ENCODE measurements around the gene C2CD4D.
A peak's percentile ranks its signal among the peaks of the same experiment; 100 is the strongest.
"Not testable (repeated sequence)": the region's sequence is repeated elsewhere in the genome, so short reads cannot be mapped to it uniquely, and the experiment has no call there.

C2CD4D gene

DNA sequence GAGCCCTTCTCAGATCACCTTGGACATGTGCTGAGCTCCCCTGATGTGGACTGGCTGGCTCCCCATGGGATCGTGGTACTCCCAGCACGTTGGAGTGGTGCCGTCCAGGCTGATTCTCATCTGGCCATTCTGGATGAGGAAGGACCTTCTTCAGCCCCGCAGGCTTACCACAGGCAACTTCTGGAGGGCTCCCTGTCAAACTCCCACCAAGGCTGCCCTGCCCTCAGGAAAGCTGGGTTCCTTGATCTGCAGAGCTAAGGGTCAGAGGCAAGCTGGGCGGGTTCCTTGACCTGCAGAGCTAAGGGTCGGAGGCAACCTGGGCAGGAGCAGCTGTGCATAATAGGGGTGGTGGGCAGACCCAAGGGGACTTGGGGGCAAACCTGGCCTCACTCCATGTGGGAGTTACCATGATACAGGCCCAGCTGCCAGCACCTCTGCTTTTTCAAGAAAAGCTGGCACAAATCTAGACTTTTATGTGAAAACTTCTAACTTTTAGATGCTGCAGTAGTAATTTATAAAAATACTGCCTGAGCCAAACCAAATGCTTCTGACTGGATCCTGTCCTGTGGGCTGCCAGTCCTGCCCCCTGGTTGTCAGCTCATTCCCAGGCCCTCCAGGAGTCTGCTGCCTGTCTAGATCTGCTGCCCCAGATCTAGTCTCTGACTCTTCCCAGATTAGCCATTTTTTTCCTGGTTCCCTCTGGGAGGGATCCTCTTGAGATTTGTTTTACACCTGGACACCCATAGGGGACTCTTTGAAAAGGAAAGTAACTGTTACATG is 19.5 kb upstream of the C2CD4D start:
- DNase-seq (ENCODE audit: low spot score), result no peak

DNA sequence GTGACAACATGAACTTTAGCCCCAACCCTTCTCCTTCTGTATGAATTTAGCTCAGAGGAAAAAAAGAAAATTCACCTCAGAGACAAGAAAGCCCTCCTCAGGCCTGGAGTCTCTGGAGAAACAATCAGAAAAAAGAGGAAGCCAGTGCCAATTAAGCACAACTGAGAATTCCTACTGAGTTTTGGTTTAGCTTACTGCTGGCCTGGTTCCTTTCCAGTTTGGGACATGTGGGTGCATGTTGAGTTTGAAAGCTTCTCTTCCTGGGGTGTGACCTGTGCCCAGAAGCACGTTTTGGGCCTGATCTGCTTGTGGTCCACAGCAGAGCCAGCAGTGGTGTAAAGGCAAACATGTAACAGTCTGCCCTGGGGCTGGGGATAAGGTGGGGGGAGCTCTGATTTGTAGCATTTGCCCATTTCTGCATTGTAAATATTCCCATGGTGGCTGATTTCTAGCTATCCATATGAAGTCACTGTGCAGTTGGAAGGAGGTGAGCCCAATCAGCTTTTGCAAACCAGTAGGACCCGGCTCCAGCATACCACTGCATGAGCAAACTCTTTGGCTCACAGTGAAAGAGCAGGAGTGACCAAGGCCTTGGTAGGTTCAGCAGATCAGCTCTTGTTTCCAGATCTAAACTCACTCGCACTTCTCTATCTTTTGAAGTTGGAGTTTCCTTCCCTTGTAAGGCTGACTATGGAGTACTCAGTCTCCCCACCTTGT is 18.6 kb upstream of the C2CD4D start:
- no peak for DNase-seq (ENCODE audit: low spot score)

DNA sequence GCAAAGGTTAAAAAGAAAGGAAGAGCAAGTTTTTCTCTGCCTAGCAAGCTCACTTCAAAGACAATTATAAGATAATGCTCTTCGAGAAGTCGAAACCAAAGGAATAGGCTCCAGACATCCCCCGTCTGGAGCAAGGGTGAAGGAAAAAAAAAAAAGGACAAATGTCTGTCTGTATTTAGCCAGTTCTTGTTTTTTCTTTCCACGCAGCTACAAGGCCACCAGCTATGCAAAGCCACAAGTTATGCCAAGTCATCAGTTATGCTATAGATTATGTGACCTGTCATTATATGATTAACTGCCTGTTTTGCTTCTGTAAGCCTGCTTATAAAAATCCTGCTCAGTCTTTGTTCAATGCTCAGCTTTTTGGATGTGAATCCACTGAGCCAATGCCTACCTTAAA is 16.3 kb upstream of the C2CD4D start:
- DNase-seq (ENCODE audit: low spot score), result no peak

DNA sequence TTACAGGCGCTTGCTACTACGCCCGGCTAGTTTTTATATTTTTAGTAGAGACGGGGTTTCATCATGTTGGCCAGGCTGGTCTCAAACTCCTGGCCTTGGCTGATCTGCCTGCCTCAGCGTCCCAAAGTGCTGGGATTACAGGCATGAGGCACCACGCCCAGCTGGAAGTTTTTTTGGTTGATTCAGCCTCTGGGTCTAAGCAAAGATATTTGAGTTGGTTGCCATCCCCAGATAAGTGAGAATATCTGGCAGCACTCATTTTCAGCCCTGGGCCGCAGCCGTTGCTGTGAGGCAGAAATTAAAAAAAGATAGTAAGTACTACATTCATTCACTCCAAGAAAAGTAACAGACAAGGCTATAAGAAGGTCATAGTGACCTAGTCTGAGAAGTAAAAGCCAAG is 15.9 kb upstream of the C2CD4D start:
- DNase-seq (ENCODE audit: low spot score), result not testable (repeated sequence)

DNA sequence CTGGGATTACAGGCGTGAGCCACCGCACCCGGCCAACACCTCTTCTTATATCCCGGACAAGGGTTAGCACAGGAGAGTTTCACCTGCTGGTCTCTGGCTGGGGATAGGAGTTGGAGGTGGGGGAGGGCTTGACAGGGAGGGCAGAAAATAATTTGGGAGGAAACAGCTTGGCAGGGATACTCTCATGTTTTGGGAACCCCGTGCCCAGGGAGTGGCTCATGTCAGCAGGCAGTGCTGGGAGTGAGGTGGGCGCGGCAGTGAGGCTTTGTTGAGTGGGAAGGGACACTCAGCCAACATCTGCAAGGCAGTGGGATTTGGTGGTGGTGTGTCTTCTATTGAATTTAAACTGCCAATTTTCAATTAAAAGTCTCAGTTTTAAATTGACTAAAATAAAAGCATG is 15.0 kb upstream of the C2CD4D start:
- no peak for DNase-seq (ENCODE audit: low spot score)

DNA sequence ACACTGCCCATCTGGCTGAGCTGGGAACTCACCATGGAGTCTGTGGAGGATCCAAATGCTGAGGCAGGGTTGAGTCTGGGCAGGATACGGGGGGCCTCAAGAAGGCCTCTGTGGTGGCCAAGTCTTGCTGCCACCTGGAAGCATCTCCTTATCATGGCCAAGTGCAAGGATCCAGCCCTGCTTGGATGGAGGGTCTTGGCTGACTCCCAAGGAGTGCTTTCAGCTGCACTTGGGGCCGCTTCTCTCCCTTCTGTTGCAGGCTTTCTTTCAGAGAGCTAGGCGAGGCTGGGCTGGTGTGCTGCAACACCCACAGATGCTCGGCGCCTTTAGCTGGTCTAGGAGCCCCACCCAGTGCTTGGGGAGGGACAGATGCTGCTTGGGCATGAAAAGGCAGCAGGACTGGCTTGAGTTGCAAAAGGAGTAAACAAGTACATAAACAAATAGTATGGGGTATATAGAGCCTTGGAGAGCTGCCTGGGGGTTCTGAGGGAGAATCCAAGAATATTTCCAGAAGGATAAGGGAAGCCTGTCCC is 13.9 kb upstream of the C2CD4D start, which contains the start of gene THEM5:
THEM5 (minus strand) TSS at position 302 of the 533 bp plus-strand sequence; CDS start at position 155, 147 bp downstream.
- no peak for DNase-seq (ENCODE audit: low spot score)

DNA sequence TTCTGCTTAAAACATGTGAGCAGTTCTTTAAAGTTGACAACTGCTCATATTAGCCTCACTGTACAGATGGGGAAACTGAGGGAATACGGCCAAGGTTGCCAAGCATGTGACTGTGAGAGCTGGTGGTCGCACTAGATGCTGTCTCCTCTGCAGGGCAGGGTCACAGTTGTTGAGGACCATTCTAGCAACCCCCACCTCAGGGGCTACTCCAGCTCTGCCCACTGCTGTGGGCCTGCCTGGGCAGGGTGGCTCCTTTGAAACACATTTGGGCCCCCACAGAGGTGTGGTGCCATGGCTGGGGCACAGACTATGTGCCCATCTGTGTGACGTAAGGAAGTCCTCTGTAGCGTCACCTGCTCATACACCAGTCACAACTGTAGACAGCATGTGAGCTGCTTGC is 13.1 kb upstream of the C2CD4D start:
- peak; percentile 1 for DNase-seq (ENCODE audit: low spot score)

DNA sequence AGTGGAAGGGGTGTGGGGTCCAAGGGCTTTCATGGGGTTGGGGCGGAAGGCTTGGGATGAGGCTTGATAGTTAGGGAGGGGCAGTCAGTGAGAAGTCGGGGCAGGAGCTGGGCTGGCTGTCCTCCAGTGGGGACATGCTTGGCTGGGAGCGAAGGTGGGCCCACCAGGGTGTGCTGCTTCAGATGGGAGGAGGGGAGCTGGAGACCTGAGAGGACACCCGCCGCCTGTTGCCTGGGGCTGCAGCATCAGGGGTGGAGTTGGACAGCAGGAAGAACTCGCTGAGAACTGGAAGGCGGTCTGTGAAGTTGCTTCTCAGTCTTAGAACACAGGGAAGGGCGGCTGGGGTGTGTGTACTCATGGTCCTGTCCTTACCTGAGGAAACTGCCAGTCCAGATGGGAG is 12.3 kb upstream of the C2CD4D start:
- DNase-seq (ENCODE audit: low spot score), result peak; percentile 3

DNA sequence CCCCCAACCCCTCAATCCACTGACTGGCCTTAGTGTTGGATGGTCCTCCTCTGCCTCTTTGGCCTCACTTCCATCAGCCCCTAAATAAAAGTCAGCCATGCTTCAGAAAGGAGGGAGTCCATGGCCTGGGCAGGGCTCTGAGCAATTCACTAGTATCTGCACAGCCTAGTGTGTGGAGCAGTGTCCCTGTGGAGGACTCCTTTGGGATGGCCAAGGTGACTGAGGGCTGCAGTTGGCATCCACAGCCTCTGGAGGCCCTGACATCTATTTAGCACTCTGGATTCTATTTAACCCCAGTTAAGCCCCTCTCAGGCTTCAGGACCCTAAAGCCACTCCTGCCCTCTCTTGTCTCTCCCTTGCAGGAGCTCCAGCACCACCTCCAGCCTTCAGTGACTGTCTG is 10.3 kb upstream of the C2CD4D start:
- DNase-seq (ENCODE audit: low spot score), result no peak

DNA sequence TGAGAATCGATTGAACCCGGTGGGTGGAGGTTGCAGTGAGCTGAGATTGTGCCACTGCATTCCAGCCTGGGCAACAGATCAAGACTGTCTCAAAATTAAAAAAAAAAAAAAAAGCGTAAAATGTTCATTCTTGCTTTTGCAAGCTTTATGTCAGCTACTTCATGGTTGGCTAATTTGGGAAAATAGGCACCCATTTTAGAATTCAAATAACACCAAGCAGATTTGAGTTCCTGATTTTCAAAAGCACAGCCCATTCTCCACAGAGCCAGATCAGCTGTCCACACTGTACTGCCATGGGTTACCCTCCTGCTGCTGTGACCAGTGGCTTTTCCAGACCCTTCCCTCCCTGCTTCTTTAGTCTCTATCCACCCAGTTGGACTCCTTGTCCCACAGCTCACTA is 9.5 kb upstream of the C2CD4D start:
- DNase-seq (ENCODE audit: low spot score), result no peak

DNA sequence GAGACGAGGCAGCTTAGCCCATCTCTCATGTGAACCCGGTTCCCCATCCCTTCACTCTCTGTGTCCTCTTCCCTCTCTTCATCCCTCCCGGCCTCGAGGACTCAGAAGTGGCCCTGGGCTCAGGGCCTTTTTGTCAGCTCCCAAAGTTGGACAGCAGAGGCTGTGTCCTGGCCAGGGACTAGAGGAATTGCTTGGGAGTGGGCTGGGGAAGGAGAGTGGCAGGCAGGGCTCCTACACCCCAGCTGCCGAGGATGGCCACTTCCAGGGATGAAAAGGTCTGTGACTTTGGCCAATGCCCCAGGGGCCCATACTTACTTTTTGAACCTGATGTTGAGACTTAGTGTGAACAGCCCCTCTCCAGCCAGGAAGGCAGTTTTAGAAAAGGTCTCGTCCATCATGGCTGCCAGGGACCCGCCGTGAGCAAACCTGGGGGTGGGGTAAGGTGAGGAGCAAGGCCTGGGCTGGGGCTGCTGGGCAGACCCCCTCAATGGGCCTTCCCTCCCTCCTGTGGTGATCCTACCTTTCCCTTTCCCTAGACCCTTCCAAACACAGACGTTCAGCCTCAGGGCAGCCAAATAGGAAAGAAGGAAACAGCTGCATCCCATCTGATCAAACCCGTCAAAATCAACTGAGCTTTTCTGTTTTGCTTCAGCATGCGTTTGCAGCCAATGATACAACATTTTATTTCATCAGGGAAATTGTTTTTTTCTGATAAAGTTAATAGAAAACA is 8.4 kb upstream of the C2CD4D start:
- DNase-seq (ENCODE audit: low spot score), result no peak

DNA sequence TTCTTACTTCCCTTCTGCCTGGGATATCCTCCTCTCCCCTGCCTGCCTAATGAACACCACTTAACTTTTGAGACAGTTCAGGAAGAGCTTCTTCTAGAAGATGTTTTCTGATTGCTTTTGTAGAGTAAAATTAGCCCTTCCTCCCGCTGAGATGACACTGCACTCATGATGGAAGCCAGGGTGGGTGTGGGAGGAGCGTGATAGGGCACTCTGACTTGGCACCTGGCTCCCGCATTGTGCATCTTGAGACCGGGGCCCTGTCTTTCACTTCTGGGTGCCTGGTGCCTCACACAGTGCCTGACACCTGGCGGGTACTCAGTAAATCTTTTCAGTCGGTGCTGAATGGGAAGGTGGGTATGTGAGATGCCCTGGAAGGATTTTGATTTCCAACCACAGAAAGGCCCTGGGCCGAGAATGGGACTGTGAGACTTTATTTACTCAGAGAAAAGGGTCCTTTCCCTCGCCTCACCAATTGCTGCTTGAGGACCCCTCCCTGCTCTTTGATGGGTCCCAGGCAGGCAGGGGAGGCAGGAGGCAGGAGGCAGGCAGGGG is 7.1 kb upstream of the C2CD4D start:
- DNase-seq (ENCODE audit: low spot score), result no peak

DNA sequence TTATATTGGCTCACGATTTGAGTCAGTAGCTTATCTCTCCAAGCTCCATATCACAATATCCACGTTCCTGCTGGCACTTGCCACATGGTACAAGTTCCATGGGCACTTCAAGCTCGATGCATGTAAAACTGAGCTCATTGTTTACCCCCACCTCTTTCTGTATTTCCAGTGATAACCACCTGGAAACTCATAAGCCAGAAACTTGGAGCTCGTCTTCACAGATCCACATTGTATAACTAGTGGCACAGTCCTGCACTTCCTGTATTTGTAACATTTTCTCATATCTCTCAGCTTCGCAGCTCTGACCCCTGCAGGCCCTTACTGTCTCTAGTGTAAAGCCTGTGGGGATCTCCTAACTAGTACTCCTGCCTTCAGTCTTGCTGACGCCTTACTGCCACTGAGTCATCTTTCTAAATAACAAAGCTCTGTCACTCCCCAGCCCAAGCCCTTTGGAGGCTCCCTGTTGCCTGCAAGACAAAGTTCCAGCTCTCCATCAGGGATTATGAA is 6.5 kb upstream of the C2CD4D start:
- DNase-seq (ENCODE audit: low spot score), result peak; percentile 69

DNA sequence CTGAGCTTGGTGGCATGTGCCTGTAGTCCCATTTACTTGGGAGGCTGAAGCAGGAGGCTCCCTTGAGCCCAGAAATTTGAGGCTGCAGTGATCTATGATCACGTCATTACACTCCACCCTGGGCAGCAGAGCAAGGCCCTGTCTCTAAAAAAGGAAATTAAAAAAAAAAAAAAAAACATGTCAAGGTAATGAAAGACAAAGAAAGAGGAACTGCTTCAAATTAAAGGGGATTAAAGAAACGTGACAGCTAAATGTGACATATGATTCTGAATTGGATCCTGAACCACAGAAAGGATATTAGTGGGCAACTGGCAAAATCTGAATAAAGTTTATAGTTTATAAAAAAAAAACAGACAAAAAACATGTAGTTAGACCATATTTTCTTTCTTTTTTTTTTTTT is 3.8 kb upstream of the C2CD4D start:
- no peak for DNase-seq (ENCODE audit: low spot score)

DNA sequence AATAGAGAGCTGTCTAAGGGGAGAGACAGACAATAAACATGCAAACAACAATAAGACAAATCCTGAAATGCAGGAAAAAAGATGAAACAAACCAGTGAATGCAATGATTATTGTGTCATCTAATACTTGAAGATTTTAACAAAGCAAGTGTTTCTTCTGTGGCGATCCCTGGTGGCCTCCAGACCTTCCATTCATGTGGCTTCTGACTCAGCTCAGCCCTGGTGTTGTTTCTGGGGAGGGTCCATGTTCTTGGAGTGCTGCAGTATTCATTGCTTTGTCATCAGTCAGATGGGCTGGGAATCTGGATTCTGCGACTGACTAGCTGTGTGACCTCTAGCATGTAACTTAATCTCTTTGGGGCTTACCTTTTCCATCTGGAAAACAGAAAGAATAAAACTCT is 1.5 kb upstream of the C2CD4D start:
- no peak for DNase-seq (ENCODE audit: low spot score)

DNA sequence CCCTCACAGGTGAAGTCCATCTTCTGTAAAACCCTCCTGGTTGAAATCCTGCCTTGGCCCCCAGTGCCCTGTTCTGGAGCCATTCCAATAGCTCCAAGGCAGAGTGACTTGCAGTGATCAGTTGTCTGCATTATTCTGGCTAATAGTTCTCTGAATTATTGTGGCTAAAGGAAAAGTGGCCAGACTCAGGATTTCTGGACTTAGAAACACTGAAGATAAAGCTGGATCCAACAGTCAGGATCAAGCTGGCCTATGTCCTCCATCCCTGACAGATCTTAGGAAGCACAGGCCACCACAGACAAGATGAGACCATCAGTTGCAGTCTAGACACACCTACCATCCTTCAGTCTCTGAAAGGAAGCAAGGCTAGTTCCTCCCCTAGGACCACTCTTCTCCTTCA is 801 bp upstream of the C2CD4D start:
- no peak for DNase-seq (ENCODE audit: low spot score)

DNA sequence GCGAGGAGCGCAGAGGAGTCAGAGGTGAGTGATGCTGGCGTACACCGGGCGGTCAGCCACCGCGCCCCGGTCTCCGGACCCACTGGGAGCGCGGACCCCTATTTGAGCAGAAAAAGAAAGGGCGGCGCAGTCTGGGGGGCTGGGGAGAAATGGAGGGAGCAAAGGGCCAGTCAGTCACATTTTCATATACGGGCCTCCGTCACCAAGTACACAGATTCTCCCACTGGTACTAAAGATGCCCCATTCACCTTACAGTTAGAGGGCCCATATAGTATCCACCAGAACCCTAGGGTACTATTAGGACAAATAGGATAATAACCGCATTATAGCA is 573 bp downstream of the C2CD4D start:
- DNase-seq (ENCODE audit: low spot score), result no peak

DNA sequence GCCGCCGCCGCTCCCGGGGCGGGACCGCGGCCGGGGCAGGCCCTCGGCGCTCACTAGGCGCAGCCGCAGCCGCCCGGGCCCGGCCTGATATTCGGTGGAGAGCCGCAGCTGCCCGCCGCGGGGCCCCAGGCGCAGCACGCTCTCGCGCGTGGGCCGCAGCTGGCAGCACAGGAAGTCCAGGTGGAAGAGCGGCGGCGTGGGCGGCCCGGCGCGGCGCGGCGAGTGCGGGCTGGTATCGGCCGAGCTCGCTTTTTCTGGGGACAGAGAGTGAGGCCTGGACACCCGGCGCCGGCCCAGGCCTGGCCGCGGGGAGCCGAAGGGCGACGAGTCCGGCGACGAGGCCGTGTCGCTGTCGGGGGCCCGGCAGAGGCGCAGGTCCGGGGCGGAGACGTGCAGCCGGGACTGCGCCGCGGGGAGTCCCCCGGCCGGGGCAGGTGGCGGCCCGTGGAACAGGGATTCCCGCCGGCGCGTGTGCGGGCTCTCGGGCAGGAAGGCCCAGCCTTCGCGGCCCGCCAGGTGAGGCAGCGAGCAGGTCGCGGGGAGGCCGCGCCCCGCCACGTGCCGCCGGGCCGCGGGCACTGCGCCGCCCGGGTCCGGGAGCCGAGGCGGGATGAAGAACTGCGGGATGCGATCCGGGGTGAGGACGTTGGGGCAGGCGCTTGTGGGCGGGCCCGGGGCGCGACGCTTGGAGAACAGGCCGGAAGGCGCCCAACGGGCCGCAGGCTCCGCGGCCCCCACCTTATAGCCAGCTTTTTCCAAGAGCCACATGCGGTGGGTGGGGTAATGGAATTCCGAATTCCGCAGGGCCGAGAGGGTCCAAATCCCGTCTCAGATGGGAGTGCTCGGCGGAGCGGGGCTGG is 1.2 kb downstream of the C2CD4D start:
- DNase-seq (ENCODE audit: low spot score), result peak; percentile 68

DNA sequence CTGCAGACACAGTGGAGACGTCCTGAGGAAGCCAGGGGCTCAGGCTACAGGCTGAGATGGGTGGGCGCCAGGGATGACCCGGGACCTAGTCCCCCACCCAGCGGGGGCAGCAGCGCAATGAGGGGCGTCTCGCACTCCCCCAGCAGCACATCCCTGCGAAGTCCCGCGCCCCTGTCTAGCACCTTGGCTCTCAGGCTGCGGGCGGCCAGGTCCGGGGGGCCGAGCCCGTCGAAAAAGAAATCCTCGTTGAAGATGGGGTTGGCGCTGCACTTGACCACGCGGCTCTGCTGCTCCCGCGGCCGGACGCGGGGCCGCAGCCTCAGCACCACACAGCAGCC is 1.8 kb downstream of the C2CD4D start:
- no peak for DNase-seq (ENCODE audit: low spot score)

DNA sequence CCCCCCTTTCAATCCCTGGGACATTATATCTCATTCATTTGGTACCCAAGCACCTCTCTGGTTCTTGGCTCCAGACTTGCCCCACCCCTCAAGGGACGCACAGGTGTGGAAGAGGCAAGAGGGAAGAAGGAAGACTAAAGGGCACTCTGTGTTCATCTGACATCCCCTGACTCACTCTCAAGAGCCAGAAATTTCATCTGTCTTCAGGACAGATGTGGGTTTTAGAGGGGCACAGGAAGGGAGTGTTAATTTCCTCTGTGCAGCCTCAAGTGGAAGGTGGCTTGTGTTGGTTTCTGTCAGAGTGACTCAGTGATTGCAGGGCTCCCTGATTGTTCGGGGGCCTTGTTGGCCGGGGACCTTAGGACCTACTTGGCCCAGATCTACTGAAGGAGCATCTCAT is 2.4 kb downstream of the C2CD4D start:
- no peak for DNase-seq (ENCODE audit: low spot score)

DNA sequence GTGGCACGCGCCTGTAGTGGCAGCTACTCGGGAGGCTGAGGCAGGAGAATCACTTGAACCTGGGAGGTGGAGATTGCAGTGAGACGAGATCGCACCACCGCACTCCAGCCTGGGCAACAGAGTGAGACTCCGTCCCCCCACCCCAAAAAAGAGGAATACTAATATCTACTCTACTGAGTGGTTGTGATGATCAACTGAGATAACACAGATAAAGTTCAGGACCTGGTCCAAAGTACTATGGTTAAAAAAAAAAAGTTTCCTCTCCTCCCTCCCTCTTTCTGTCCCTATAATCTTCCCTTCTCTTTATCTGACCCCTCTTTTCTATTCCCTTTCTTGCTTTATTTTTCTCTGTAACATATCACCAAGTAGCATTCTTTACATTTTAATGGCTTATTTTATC is 4.0 kb downstream of the C2CD4D start:
- no peak for DNase-seq (ENCODE audit: low spot score)

DNA sequence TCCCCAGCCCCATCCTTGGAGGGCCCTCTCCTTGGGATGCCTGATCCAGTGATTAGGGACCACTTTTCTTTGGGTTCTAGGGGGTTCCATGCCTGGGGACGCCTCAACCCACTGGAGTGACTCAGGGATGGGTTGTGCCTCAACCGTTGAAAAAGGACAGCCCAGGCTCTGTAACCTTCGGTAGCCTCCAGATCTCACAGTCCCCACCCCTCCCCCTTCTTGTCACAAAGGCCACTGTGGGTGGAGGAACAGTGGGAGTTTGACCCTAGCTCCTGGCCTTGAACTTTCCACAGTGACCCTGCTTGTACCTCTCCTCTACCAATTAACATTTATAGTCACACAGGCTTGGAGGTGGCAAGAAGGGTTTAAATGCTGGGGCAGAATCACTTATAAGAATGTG is 5.4 kb downstream of the C2CD4D start:
- no peak for DNase-seq (ENCODE audit: low spot score)

Measured in AG08396 (cell line).